Ovary (tissue), 9 donors: ENCODE results near the gene PTPN20. TPM values are rescaled to one million over a fixed set of nuclear protein-coding genes. Genes with fewer than 3 reads are reported as not detected.
A peak's percentile ranks its signal among the peaks of the same experiment; 100 is the strongest.

Experiments
- DNase-seq, 5 donors: peaks; one replicate each; pipeline ENCODE4 v3.0.0-alpha.2; 2019 to 2020
- H3K27ac ChIP-seq, 2 donors: fragments of 200-600 bp; one replicate each; pipeline versions ENCODE4 v1.5.1 to v1.8.0; 2019 to 2022
- H3K27me3 ChIP-seq: fragments of 200-600 bp; one replicate; pipeline ENCODE4 v1.8.0; 2022
- H3K36me3 ChIP-seq: fragments of 200-600 bp; sonication (generic); one replicate; pipeline ENCODE4 v1.5.1; 2019
- H3K4me1 ChIP-seq: one replicate; pipeline ENCODE4 v1.8.1; 2013; ENCODE audit warnings: mild to moderate bottlenecking, moderate library complexity; ENCODE audit not compliant: insufficient read depth
- H3K4me3 ChIP-seq: fragments of 200-600 bp; sonication (generic); one replicate; pipeline ENCODE4 v1.5.1; 2017
- H3K9me3 ChIP-seq, 2 donors: fragments of 200-600 bp in 1 of 2; sonication (generic) in 1 of 2; one replicate each; pipeline versions ENCODE4 v1.5.1 to v1.8.1; 2013 to 2019; ENCODE audit warnings: mild to moderate bottlenecking in 1 of 2, moderate library complexity in 1 of 2
- EP300 ChIP-seq: sonication (generic); formaldehyde crosslinking; IDR thresholded peaks from one replicate; pipeline ENCODE4 v1.6.1; 2017; ENCODE audit warnings: antibody characterized with exemption
- POLR2A ChIP-seq: fragments of 450-650 bp; IDR thresholded peaks from one replicate; pipeline ENCODE4 v1.6.1; 2017; ENCODE audit warnings: antibody characterized with exemption, mild to moderate bottlenecking, moderate library complexity
- WGBS, 3 donors: extraction: QIAGEN DNeasy Blood & Tissue Kit in 1 of 3; methylation state at CpG; one replicate each; pipeline versions ENCODE4 v1.1.5 to v1.1.7; 2013 to 2017; 5-methylcytosine and 5-hydroxymethylcytosine counted together
- intact Hi-C, 4 donors: fragments of 100-400 bp; cut with DNase I; formaldehyde crosslinking; loops; one replicate each; pipeline versions ENCODE4 v1.11.0 to v1.15.1; 2022 to 2023
- polyA plus RNA-seq, 2 donors: library from polyadenylated mRNA; stranded (reverse); fragments of 200-250 nt in 1 of 2; fragments of 350-450 nt in 1 of 2; fragmentation: Illumina TruSeq in 1 of 2; extraction: RNeasy Lipid Tissue Mini Kit (QIAGEN cat#74804) in 1 of 2; gene quantifications; one replicate each; pipeline ENCODE4 v1.2.3, GENCODE V29; 2013 to 2014
- total RNA-seq, 7 donors: library from RNA; depleted of rRNA in 2 of 7; stranded (reverse); fragments of >200 nt in 2 of 7; fragmentation: NEBNext Ultra II Directional in 3 of 7; extraction: Animal tissue kit (Norgen Biotek cat#: 25700) in 3 of 7; gene quantifications; one replicate each; pipeline versions ENCODE4 v1.1.0 to v1.2.4, GENCODE V29; 2016 to 2023
- TF ChIP-seq, protein P1 (sequence below), 3 donors: fragments of 450-650 bp in 2 of 3; fragments of 200-600 bp in 1 of 3; IDR thresholded peaks; one replicate each; pipeline versions ENCODE4 v1.5.1 to v1.8.0; 2016 to 2022; ENCODE audit warnings: antibody characterized with exemption in 3 of 3, mild to moderate bottlenecking in 1 of 3
- donor health status: DM: no; HTN: no; CAD: no; lungs with moderate emphysema.
- donor health status: DM: no; HTN: no; CAD: no.
- donor health status: Bipolar disorder and iron deficiency.
- donor health status: DM: yes; HTN: yes; CAD: no.
- donor health status: DM: no; HTN: no; CAD: no.
- donor health status: DM: yes; HTN: yes; CAD: no.

The PTPN20 gene
- total and polyA plus RNA-seq, 9 donors = 1.5 to 8.7 (median 5.0) TPM

DNA sequence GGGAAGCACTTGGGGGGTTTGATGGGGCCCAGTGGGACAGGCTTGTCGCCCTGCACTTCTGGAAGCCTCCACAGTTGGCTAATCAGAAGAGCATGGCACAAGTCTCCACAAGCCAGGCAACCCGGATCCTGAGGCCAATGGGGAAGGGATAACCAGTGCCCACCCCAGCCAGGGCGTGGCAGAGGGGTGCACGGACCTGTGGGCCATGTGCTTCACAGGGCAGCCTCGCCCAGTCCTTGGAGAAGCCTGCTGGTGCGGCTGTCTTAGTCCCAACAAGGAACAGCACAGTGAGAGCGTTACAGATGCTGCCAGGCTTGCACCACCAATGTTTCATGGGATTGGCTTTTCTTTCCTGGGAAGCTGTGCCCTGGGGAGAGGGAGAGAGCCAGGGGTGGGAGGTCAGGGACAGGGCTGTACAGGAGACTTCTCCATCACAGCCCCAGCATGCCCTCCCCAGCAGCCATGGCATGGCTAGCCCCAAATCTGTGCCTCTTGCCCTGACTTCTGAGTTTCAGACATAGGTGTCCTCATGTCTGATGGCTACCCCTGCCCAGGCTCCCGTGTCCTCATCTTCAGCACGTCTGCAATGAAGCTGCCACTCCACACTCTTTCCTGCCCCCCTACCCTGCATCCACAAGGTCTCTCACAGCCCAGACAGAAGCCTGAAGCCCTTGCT, 116.0 kb downstream of the PTPN20 start:
- no peaks in the 10 kb centered on the region for H3K27me3 ChIP-seq
- DNase-seq = peak in 2 of 5 donors; percentile 4 to 16
- no peaks in the 10 kb centered on the region for H3K9me3 ChIP-seq
- no peak overlapping the region for H3K27ac ChIP-seq
- TF ChIP-seq, protein P1, sequence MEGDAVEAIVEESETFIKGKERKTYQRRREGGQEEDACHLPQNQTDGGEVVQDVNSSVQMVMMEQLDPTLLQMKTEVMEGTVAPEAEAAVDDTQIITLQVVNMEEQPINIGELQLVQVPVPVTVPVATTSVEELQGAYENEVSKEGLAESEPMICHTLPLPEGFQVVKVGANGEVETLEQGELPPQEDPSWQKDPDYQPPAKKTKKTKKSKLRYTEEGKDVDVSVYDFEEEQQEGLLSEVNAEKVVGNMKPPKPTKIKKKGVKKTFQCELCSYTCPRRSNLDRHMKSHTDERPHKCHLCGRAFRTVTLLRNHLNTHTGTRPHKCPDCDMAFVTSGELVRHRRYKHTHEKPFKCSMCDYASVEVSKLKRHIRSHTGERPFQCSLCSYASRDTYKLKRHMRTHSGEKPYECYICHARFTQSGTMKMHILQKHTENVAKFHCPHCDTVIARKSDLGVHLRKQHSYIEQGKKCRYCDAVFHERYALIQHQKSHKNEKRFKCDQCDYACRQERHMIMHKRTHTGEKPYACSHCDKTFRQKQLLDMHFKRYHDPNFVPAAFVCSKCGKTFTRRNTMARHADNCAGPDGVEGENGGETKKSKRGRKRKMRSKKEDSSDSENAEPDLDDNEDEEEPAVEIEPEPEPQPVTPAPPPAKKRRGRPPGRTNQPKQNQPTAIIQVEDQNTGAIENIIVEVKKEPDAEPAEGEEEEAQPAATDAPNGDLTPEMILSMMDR (IDR thresholded peaks at IDR 0.05) = no peak
- no peak for TF ChIP-seq POLR2A
- H3K36me3 ChIP-seq = no peaks in the 10 kb centered on the region
- intact Hi-C loops = loop anchor here in 1 of 4 donors (10.0 kb wide), 1 partner anchor 288 kb away; no protein-coding TSS in a partner anchor
- WGBS, 3 donors = 71 to 84% (median 74%) methylated on average over 9 of the region's 9 CpGs
- H3K4me1 ChIP-seq = no peaks in the 10 kb centered on the region
- no peak overlapping the region for H3K4me3 ChIP-seq

DNA sequence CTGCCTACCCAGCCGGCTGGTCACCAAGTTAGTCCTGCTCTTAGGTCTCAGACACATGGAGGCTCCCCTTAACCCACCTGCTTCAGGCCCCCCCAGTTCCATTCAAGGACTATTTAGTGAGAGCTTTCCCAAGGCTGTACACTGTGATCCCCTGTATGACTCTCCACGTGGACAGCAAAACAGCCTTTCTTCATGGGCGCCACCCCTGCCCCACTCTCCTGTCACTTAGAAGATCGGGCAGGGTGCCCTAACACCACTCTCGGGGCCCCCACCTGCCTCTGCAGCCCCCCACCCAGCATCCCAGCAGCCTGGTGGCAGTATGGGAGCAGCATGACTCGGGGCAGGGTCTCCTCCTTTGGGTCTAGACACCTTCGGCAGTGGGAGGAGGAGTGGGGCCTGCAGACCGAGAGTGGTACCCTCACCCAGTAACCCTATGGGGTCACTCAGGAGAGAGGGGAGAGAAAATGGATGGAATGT, 116.6 kb downstream of the PTPN20 start:
- Histone ChIP-seq H3K4me3 (no peak overlapping the region), H3K4me1 (no peaks in the 10 kb centered on the region), H3K27ac (no peak overlapping the region), H3K36me3 (no peaks in the 10 kb centered on the region), H3K9me3 (no peaks in the 10 kb centered on the region), H3K27me3 (no peaks in the 10 kb centered on the region)
- peak in 2 of 5 donors; percentile 2 to 15 for DNase-seq
- no peak for TF ChIP-seq POLR2A
- TF ChIP-seq EP300 = no peak
- TF ChIP-seq, protein P1 (IDR thresholded peaks at IDR 0.05) = no peak
- intact Hi-C loops = loop anchor here in 1 of 4 donors (10.0 kb wide), 1 partner anchor 287 kb away; no protein-coding TSS in a partner anchor
- 79 to 91% (median 87%) methylated on average over 8 of the region's 8 CpGs for WGBS, 3 donors

DNA sequence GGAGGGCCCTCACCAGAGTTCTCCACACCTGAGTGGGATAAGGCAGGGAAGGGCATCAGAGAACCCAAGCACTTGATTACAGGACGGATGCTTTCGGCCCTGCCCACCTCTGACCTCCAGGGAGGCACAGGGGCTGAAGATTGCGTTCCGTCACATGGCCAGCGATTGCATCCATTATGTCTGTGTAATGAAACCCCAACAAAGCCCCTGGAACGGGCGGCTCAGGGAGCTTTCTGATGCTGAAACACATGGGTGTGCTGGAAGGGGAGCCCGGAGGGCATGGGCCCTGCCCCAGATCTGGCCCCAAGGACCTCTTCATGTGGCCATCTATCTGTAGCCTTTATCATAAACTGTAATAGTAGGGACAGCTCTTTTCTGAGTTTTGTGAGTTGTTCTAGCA, 117.2 kb downstream of the PTPN20 start:
- no peak overlapping the region for H3K4me3 ChIP-seq
- H3K36me3 ChIP-seq = no peaks in the 10 kb centered on the region
- DNase-seq = peak in 1 of 5 donors; percentile 1
- H3K27me3 ChIP-seq = no peaks in the 10 kb centered on the region
- no peaks in the 10 kb centered on the region for H3K9me3 ChIP-seq
- H3K27ac ChIP-seq = no peak overlapping the region
- intact Hi-C loops = loop anchor here in 1 of 4 donors (10.0 kb wide), 1 partner anchor 286 kb away; no protein-coding TSS in a partner anchor
- H3K4me1 ChIP-seq = no peaks in the 10 kb centered on the region
- WGBS, 3 donors = 87 to 91% (median 88%) methylated on average over 8 of the region's 8 CpGs
- TF ChIP-seq EP300 (no peak), POLR2A (no peak)
- TF ChIP-seq, protein P1 (IDR thresholded peaks at IDR 0.05) = no peak

DNA sequence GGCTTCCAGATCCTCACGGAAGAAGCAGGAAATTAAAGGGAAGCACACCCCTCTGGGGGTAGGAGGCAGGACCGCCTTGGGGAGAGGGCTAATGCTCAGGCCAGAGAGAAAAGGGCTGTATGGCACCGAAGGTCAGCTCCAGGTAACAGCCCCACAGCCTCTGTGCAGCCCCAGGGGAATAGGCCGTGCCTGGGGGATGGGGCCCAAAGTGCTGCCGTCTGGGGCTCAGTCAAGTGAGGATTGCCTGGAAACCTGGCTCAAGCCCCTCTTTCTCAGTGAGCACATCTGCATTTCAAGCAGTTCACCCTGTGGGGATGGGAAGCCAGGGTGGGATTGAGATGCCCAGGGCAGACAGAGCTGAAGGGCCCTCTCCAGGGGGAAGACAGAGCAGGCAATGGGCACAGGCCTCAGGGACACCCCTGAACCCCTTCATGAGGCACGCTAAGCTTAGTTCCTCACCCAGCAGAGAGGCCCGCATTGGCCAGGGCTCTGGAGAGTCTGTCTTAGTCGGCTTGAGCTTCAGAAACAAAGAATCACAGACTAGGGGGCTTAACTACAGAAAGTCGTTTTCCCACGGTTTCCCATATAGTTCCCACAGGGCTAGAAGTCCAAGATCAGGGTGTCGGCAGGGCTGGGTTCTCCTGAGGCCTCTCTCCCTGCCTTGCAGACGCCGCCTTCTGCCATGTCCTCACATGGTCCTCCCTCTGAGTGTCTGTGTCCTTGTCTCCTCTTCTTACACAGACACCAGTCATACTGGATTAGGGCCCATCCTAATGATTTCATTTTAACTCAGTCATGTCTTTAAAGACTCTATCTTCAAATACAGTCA, 118.2 kb downstream of the PTPN20 start:
- Histone ChIP-seq H3K27me3 (no peaks in the 10 kb centered on the region), H3K27ac (no peak overlapping the region), H3K4me3 (no peak overlapping the region), H3K4me1 (no peaks in the 10 kb centered on the region), H3K9me3 (no peaks in the 10 kb centered on the region), H3K36me3 (no peaks in the 10 kb centered on the region)
- 87 to 92% (median 89%) methylated on average over 13 of the region's 13 CpGs for WGBS, 3 donors
- DNase-seq = peak in 3 of 5 donors; percentile 3 to 11 (median 3)
- TF ChIP-seq EP300 (no peak), POLR2A (no peak)
- TF ChIP-seq, protein P1 (IDR thresholded peaks at IDR 0.05) = no peak
- intact Hi-C loops = loop anchor here in 1 of 4 donors (10.0 kb wide), 1 partner anchor 285 kb away; no protein-coding TSS in a partner anchor
